Measurements from ENCODE around the gene PAGE1. TPM values are rescaled to one million over a fixed set of nuclear protein-coding genes. Genes with fewer than 3 reads are reported as not detected.

The PAGE1 gene
- total RNA-seq, 1 experiment from 2014 or later, result 1.7 TPM

DNA sequence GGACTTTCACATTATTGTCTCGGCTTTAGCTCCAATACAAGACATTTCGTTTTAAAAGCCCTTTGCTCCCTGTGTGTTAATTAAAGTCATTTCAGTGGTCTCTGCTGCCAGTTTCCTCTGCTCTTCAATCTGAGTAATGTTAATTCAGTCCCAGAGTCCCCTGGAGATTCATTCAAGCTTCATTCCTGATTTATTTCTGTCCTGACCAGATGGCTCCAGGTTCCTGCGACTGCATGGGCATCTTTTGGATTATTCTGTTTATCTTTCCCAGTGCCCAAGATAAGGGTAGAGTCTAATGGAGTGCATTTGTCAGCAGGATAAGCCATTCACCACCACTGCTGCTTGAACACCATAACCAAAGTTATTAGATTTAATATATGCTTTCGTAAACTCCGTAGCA, 6.1 kb upstream of the PAGE1 start:
- no peaks in the 10 kb centered on the region for H3K9me3 ChIP-seq (ENCODE audit: low read length)
- peaks cover 25% of the 10 kb centered on the region for H3K27me3 ChIP-seq (ENCODE audit: low read length)
- no peaks in the 10 kb centered on the region for H3K36me3 ChIP-seq (ENCODE audit: low read depth, low read length)
- no peak overlapping the region for H3K4me2 ChIP-seq (ENCODE audit: low read length)
- H3F3A ChIP-seq (ENCODE audit: low read length, unreplicated experiment), result no peaks in the 10 kb centered on the region
- H3K27ac ChIP-seq (ENCODE audit: low read length), result no peak overlapping the region
- intact Hi-C loops (cut with micrococcal nuclease), result no loop called here
- H4K20me1 ChIP-seq (ENCODE audit: low read length), result no peaks in the 10 kb centered on the region
- no peaks in the 10 kb centered on the region for H3K79me2 ChIP-seq (ENCODE audit: low read length)
- no TSS peak for BruUV-seq (replicated peaks)
- ChIA-PET POLR2A (ENCODE audit: unreplicated experiment) (no interaction called here), CTCF (no interaction called here)
- no peak for TF ChIP-seq EZH2 (IDR thresholded peaks at IDR 0.05; ENCODE audit: low read length, unreplicated experiment)
- no peak for TF ChIP-seq EZH2phosphoT487 (IDR thresholded peaks at IDR 0.05; ENCODE audit: borderline replicate concordance, low read length)
- TF ChIP-seq CTCF (conservative IDR thresholded peaks at IDR 0.05; ENCODE audit: low read depth, low read length), result no peak
- no peak overlapping the region for H3K9ac ChIP-seq (ENCODE audit: low read length)
- no peak overlapping the region for H3K4me3 ChIP-seq (ENCODE audit: low read length)
- no peak for DNase-seq
- ATAC-seq, result no peak
- H3K4me1 ChIP-seq (ENCODE audit: insufficient read depth, low read length), result no peaks in the 10 kb centered on the region
- H2AFZ ChIP-seq (ENCODE audit: low read length), result no peak overlapping the region
- H3K9me2 ChIP-seq (replicated peaks; ENCODE audit: low read length), result no peaks in the 10 kb centered on the region

- CTCF ChIA-PET, result no interaction called here
Observed at GRCh38 chrX:49701323-49701722, 5.5 kb upstream of the PAGE1 start.

DNA sequence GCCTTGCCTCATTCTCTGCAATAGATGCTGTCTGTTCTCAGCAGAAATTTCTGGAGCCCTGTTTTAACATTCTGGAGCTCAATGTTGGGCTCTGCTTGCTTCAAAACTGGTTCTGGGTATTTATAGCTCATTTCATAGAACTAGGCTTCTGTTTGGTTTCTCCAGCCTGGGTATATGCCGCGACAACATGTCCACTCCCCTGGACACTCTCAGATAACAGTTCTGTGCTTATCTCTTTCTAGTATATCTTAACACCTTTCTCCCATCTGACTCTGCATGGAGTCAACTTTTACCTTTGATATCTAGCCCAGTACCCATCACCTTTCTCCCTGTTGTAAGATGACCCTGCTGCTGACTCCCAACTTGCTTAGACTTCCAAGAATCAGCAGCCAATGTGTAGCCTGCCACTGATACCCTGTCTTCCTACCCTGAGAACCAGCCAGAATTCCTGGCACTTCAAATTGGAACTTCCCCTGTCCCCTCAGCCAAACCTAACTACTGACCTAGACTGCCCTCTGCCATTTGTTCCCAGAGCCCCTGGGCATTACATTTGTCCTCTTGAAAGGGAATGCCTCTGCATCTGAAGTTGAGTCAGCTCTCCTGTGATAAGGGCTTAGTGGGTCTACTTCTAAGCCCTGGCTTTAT, 20.6 kb downstream of the PAGE1 start:
- no peaks in the 10 kb centered on the region for H3K27me3 ChIP-seq (ENCODE audit: low read length)
- no peaks in the 10 kb centered on the region for H3K9me2 ChIP-seq (replicated peaks; ENCODE audit: low read length)
- H3K4me3 ChIP-seq (ENCODE audit: low read length), result no peak overlapping the region
- ChIA-PET POLR2A (ENCODE audit: unreplicated experiment) (no interaction called here), CTCF (no interaction called here)
- H3K79me2 ChIP-seq (ENCODE audit: low read length), result no peaks in the 10 kb centered on the region
- no peaks in the 10 kb centered on the region for H4K20me1 ChIP-seq (ENCODE audit: low read length)
- H3K36me3 ChIP-seq (ENCODE audit: low read depth, low read length), result no peaks in the 10 kb centered on the region
- no peak overlapping the region for H3K9ac ChIP-seq (ENCODE audit: low read length)
- intact Hi-C loops (cut with micrococcal nuclease), result no loop called here
- H2AFZ ChIP-seq (ENCODE audit: low read length), result no peak overlapping the region
- H3K27ac ChIP-seq (ENCODE audit: low read length), result no peak overlapping the region
- DNase-seq (no peak), ATAC-seq (no peak)
- H3F3A ChIP-seq (ENCODE audit: low read length, unreplicated experiment), result no peaks in the 10 kb centered on the region
- H3K4me2 ChIP-seq (ENCODE audit: low read length), result no peak overlapping the region
- no peaks in the 10 kb centered on the region for H3K4me1 ChIP-seq (ENCODE audit: insufficient read depth, low read length)
- no TSS peak for BruUV-seq (replicated peaks)
- TF ChIP-seq EZH2phosphoT487 (IDR thresholded peaks at IDR 0.05; ENCODE audit: borderline replicate concordance, low read length) (no peak), EZH2 (IDR thresholded peaks at IDR 0.05; ENCODE audit: low read length, unreplicated experiment) (no peak), CTCF (conservative IDR thresholded peaks at IDR 0.05; ENCODE audit: low read depth, low read length) (no peak)
- no peaks in the 10 kb centered on the region for H3K9me3 ChIP-seq (ENCODE audit: low read length)

More at GRCh38 chrX:49701323-49701722, 5.5 kb upstream of the PAGE1 start:
- no peak overlapping the region for H3K9ac ChIP-seq (ENCODE audit: low read length)
- no peaks in the 10 kb centered on the region for H3F3A ChIP-seq (ENCODE audit: low read length, unreplicated experiment)
- H3K4me1 ChIP-seq (ENCODE audit: insufficient read depth, low read length), result no peaks in the 10 kb centered on the region
- ATAC-seq (no peak), DNase-seq (no peak)
- H3K9me2 ChIP-seq (replicated peaks; ENCODE audit: low read length), result no peaks in the 10 kb centered on the region
- BruUV-seq (replicated peaks), result no TSS peak
- no peaks in the 10 kb centered on the region for H3K79me2 ChIP-seq (ENCODE audit: low read length)
- H2AFZ ChIP-seq (ENCODE audit: low read length), result no peak overlapping the region
- no peaks in the 10 kb centered on the region for H3K9me3 ChIP-seq (ENCODE audit: low read length)
- TF ChIP-seq EZH2phosphoT487 (IDR thresholded peaks at IDR 0.05; ENCODE audit: borderline replicate concordance, low read length) (no peak), EZH2 (IDR thresholded peaks at IDR 0.05; ENCODE audit: low read length, unreplicated experiment) (no peak)
- peaks cover 25% of the 10 kb centered on the region for H3K27me3 ChIP-seq (ENCODE audit: low read length)
- H4K20me1 ChIP-seq (ENCODE audit: low read length), result no peaks in the 10 kb centered on the region
- H3K36me3 ChIP-seq (ENCODE audit: low read depth, low read length), result no peaks in the 10 kb centered on the region
- no peak overlapping the region for H3K27ac ChIP-seq (ENCODE audit: low read length)
- POLR2A ChIA-PET (ENCODE audit: unreplicated experiment), result no interaction called here
- H3K4me3 ChIP-seq (ENCODE audit: low read length), result no peak overlapping the region
- intact Hi-C loops (cut with micrococcal nuclease), result no loop called here
- H3K4me2 ChIP-seq (ENCODE audit: low read length), result no peak overlapping the region
